IMR-90 (cell line): ENCODE data around the gene MZT2A.
"Not testable (repeated sequence)": the region's sequence is repeated elsewhere in the genome, so short reads cannot be mapped to it uniquely, and the experiment has no call there.

Experiments
- POLR2A ChIP-seq: IDR thresholded peaks from 2 replicates; pipeline ENCODE4 v1.6.1; 2012; ENCODE audit warnings: mild to moderate bottlenecking, low read depth, low read length
- TF ChIP-seq, protein P1 (sequence below): conservative IDR thresholded peaks from 2 replicates; pipeline ENCODE4 v1.5.1; 2012; ENCODE audit warnings: mild to moderate bottlenecking, low read depth, low read length, improper control_type of control experiment

DNA sequence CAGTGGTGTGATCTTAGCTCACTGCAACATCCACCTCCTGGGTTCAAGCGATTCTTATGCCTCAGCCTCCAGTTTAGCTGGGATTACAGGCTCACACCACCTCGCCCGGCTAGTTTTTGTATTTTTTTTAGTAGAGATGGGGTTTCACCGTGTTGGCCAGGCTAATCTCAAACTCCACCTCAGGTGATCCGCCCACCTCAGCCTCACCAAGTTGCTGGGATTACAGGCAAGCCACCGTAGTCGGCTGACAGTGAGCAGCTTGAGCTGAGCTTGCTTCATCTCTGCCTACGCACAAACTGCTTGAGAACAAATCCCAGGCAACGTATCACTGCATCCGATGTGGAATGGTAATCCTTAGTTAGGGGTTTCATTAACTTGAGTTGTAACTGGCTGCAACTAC is 24.5 kb downstream of the MZT2A start:
- TF ChIP-seq, protein P1, sequence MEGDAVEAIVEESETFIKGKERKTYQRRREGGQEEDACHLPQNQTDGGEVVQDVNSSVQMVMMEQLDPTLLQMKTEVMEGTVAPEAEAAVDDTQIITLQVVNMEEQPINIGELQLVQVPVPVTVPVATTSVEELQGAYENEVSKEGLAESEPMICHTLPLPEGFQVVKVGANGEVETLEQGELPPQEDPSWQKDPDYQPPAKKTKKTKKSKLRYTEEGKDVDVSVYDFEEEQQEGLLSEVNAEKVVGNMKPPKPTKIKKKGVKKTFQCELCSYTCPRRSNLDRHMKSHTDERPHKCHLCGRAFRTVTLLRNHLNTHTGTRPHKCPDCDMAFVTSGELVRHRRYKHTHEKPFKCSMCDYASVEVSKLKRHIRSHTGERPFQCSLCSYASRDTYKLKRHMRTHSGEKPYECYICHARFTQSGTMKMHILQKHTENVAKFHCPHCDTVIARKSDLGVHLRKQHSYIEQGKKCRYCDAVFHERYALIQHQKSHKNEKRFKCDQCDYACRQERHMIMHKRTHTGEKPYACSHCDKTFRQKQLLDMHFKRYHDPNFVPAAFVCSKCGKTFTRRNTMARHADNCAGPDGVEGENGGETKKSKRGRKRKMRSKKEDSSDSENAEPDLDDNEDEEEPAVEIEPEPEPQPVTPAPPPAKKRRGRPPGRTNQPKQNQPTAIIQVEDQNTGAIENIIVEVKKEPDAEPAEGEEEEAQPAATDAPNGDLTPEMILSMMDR = not testable (repeated sequence)
- not testable (repeated sequence) for TF ChIP-seq POLR2A
